Fibroblast of skin of left biceps (primary cell): ENCODE data around the gene ERH.
A peak's percentile ranks its signal among the peaks of the same experiment; 100 is the strongest.
"Not testable (repeated sequence)": the region's sequence is repeated elsewhere in the genome, so short reads cannot be mapped to it uniquely, and the experiment has no call there.

Experiments
- DNase-seq, 2 experiments: peaks; one replicate each; pipeline ENCODE4 v3.0.0-alpha.2; 2013; ENCODE audit warnings: low read depth in 2 of 2

The ERH gene

DNA sequence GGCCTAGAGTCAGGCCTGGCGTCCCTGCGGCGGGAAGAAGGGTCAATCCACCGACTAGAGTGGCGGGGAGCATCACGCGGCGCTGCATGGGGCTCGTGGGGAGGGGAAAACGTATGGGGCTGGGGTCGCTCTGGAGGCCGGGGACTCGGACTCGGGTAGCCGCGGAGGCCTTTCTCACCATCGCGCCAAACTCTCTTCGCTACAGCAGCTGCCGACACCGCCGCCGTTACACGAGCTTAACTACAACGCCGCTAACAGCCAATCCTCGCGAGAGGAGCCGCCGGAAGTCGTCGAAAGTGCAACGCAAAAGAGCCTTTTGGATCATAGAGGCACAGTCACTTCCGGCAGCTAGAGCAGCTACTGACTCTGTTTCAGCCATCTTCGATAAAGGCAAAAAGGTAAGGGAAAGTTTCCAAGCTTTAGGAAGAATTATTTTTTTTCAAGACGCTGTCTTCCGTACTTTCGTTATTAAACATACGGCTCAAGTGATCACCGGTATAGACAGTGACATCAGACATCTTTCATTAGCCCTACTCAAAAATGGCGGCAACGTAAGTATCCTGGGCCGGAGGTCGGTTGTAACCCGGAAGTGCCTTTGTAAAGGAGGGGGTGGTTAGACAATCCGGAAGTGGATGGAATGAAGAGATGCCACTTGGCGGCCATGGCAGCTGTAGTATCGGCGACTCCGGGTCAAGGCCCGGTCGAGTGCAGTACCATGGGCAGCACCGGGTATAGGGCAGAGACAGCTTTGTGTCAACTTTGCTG is at the start of gene ERH, which contains the start of gene SLC39A9:
ERH (minus strand) TSS at position 247 of the 765 bp plus-strand sequence; CDS start at position 181, 66 bp downstream.
SLC39A9 (plus strand) TSS at position 640 of the 765 bp plus-strand sequence. CDS start 678 bp downstream, outside the sequence.
- DNase-seq: peak; percentile 94

GRCh38 chr14:69443296-69443805 is 45.3 kb upstream of the ERH start:
- DNase-seq: no peak

- no peak for DNase-seq
These were observed 43.8 kb upstream of the ERH start for GRCh38 chr14:69441948-69442347.

- DNase-seq: no peak
These were observed 41.6 kb upstream of the ERH start for GRCh38 chr14:69439521-69440270.

DNA sequence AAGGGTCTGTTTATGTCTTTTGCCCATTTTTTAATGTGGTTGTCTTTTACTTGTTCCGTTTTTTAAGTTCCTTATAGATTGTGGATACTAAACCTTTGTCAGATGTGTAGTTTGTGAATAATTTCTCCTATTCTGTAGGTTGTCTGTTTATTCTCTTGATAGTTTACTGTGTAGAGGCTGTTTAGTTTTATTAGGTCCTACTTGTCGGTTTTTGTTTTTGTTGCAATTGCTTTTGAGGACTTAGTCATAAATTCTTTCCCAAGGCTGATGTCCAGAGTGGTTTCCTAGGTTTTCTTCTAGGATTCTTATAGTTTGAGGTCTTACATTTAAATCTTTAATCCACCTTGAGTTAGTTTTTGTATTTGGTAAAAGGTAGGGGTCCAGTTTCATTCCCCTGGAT is 34.3 kb upstream of the ERH start:
- no peak for DNase-seq

DNA sequence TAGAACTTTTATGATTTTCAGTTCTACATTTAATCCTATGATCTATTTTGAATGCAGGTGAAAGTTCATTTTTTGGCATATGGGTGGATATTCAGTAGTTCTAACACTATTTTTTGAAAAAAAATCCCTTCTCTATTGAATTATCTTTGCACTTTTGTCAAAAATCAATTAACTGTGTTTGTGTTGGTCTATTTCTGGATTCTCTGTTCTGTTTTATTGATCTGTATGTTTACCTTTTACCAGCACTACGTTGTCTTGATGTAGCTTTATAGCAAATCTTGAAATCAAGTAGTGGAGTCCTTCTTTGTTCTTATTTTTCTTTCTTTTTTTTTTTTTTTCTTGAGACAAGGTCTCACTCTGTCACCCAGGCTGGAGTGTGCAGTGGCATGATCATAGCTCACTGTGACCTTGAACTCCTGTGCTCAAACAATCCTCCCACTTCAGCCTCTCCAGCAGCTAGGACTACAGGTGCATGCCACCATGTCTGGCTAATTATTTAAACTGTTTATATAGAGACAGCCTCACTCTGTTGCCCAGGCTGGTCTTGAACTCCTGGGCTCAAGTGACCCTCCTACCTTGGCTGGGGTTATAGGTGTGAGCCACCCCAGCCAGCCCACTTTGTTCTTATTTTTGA is 32.3 kb upstream of the ERH start:
- no peak for DNase-seq

- no peak for DNase-seq
These were observed 31.5 kb upstream of the ERH start for GRCh38 chr14:69429643-69430042.

GRCh38 chr14:69428289-69428998 is 30.3 kb upstream of the ERH start:
- no peak for DNase-seq

DNA sequence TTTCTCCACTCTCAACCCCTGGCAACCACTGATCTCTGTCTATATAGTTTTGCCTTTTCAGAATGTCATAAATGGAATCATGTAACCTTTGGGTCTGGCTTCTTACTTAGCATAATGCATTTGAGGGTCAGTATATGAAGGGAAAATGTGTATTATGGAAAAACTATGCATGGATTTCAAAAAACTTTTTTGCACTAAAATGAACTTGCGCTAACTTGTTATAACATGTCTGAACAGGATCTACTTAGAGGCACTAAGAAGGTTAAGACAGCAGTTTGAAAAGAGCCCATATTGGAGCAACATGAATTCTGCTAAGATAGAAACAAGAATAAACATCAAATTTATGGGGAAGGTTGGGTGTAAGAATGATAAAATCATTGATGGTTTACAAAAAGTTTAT is 29.5 kb upstream of the ERH start:
- no peak for DNase-seq

GRCh38 chr14:69424149-69424923 is 26.2 kb upstream of the ERH start:
- no peak for DNase-seq

GRCh38 chr14:69423279-69423678 is 25.2 kb upstream of the ERH start:
- DNase-seq: no peak

GRCh38 chr14:69416087-69416486 is 18.0 kb upstream of the ERH start:
- DNase-seq: not testable (repeated sequence)

DNA sequence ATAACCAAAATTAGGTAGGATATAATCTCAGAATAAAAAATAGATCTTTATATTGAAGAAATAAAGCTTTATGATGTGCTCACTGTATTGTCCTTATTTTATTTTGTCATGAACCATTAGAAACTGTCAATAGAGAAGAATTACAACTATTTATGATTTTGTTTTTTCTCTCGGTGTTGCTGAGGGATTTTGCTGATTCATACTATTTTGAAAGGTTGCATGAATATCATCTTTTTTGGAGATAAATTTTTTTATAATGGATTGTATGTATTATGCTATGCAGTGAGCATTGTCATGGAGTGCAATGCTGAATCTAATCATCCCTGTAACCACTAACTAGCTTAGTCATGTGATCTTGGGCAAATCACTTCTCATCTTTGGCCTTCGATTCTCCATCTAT is 15.4 kb upstream of the ERH start:
- DNase-seq: no peak

- no peak for DNase-seq
These were observed 10.3 kb upstream of the ERH start for GRCh38 chr14:69408331-69408960.

DNA sequence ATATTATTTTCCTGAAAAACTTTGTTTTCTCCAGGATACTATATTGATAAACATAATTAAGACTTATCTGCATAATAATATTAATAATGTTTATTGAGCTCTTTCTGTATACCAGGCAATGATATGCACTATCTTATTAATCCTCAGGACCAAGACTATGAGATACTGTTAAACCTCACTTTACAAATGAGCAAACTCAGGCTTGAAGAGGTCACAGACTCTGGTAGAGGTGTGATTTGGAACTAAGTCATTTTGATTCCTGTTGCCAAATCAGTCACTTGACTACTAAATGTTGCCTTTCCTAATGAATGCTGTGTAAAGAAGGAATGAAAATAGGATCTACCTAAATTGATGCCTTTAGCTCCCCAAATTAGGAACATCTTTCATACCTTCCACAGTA is 7.7 kb upstream of the ERH start:
- DNase-seq: no peak

DNA sequence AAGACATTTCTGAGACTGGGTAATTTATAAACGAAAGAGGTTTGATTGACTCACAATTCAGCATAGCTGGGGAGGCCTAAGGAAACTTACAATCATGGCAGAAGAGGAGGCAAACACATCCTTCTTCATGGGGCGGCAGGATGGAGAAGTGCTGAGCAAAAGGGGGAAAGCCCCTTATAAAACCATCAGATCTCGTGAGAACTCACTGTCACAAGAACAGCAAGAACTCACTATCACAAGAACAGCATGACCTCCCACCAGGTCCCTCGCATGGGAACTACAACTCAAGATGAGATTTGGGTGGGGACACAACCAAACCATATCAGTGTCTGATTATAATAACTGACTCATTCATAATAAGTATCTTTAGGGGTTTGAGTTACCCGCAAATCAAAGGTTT is 6.8 kb upstream of the ERH start:
- DNase-seq: no peak

DNA sequence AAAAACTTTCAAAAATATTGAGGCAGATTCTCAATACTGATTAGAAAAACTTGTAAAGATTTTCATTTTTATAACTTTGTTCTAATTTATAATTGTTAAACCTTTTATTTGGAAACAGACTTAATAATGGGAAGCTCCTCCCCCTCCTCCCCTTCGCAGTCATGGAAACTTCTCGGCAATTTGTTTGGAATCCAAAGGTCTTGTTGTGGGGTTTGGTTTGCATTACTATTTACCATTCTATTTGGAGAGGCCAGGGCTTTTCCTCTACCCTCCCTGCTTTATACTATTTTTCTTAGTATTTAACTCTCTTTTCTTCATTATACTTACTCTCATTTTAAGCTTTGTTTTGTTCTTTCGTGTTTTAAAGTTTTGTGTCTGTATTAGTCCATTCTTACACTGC is 6.4 kb upstream of the ERH start:
- DNase-seq: no peak

DNA sequence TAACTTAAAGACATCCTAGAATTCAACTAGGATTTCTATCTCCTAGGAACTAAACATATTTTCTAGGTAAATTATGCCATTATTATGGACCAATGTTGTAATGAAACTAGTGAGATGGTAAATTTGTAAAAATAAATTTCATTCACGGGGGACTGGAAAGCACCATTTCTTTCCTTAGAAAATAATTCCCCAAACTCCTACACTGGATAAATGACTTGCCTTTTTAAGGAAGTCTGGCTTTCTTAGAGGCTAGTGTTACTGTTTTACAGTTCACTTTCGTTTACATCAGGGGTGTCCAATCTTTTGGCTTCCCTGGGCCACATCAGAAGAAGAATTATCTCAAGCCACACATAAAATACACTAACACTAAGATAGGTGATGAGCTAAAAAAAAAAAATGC is 3.7 kb upstream of the ERH start:
- no peak for DNase-seq

DNA sequence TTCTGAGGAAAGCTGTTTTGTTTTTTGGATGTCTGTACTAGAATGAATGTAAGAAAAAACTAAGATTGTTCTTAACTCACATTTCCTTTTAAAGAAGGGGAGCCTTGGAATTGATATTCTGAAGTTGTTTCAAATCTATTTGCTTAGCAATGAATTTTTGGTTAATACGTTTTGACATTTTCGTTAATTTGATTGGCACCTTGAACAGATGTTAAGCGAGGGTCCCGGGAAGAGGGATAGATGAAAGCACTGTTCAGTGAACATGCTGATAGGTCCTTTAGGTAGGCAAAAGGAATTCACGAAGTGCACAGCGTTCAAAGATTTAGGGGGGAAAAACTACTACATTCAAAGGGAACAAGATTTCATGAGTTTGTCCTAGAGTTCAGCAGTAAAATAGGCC is 2.1 kb upstream of the ERH start:
- no peak for DNase-seq

- no peak for DNase-seq
These were observed 1.7 kb upstream of the ERH start for GRCh38 chr14:69399750-69400149.

- no peak for DNase-seq
These were observed 715 bp upstream of the ERH start for GRCh38 chr14:69398818-69399210.
